Measurements from ENCODE around the gene CDH15.

CDH15 gene

DNA sequence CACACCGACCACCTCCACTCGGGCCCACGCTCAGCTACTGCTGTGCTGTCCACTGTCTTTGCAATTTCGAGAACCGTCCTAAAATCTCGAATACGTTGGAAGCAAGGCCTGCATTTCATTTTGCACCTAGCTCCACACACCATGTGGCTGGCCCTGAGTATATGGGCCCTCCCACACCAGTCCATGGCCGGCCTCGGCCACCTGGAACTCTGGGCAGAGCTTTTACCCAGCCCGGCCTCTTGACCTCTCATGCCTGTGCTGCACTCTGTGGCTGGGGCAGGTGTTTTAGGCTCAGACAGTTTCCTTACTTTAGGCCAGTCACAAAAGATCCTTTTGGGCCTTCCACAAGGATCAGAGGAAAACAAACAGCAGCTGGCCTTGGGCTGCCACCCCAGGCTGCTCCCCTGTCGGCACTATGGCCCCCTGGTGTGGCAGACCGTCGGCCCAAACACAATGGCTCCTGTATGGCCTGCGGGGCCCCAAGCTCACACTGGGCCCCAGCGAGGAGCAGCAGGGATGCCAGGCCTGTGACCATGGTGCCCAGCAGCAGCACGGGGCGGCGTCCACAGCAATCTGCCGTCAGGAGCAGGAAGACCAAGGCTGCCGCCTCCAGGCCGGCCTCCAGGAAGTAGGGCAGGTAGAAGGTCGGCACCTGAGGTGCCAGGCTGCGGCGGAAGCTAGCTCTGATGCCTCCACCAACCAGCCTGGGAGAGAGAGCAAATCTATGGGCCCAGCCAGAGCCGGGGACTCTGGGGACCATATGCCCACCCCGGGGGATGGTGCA lies 26.3 kb downstream of the CDH15 start:
- H3K9me2 ChIP-seq (replicated peaks; ENCODE audit: control insufficient read depth, low read length): no peaks in the 10 kb centered on the region
- H3K4me3 ChIP-seq (ENCODE audit: low read length): no peak overlapping the region
- H3K9me3 ChIP-seq (ENCODE audit: control insufficient read depth, insufficient read depth, low read length): no peaks in the 10 kb centered on the region
- H3F3A ChIP-seq (ENCODE audit: control insufficient read depth, insufficient read depth): no peaks in the 10 kb centered on the region
- TF ChIP-seq EZH2phosphoT487 (IDR thresholded peaks at IDR 0.05; ENCODE audit: borderline replicate concordance, low read length): no peak
- TF ChIP-seq, protein P1, sequence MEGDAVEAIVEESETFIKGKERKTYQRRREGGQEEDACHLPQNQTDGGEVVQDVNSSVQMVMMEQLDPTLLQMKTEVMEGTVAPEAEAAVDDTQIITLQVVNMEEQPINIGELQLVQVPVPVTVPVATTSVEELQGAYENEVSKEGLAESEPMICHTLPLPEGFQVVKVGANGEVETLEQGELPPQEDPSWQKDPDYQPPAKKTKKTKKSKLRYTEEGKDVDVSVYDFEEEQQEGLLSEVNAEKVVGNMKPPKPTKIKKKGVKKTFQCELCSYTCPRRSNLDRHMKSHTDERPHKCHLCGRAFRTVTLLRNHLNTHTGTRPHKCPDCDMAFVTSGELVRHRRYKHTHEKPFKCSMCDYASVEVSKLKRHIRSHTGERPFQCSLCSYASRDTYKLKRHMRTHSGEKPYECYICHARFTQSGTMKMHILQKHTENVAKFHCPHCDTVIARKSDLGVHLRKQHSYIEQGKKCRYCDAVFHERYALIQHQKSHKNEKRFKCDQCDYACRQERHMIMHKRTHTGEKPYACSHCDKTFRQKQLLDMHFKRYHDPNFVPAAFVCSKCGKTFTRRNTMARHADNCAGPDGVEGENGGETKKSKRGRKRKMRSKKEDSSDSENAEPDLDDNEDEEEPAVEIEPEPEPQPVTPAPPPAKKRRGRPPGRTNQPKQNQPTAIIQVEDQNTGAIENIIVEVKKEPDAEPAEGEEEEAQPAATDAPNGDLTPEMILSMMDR (IDR thresholded peaks at IDR 0.05; ENCODE audit: low read depth, low read length, poor library complexity, severe bottlenecking): no peak
- no peaks in the 10 kb centered on the region for H3K4me1 ChIP-seq (ENCODE audit: control insufficient read depth, low read length)
- no peak overlapping the region for H3K4me2 ChIP-seq (ENCODE audit: low read length)
- H3K79me2 ChIP-seq (ENCODE audit: control insufficient read depth, low read length): no peaks in the 10 kb centered on the region
- no peaks in the 10 kb centered on the region for H3K27me3 ChIP-seq (ENCODE audit: control insufficient read depth, low read length)
- no peak overlapping the region for H3K27ac ChIP-seq (ENCODE audit: low read depth, low read length)
- no peaks in the 10 kb centered on the region for H3K36me3 ChIP-seq (ENCODE audit: control insufficient read depth, low read length)
- no peaks in the 10 kb centered on the region for H4K20me1 ChIP-seq (ENCODE audit: control insufficient read depth, insufficient read depth, low read depth, low read length)

DNA sequence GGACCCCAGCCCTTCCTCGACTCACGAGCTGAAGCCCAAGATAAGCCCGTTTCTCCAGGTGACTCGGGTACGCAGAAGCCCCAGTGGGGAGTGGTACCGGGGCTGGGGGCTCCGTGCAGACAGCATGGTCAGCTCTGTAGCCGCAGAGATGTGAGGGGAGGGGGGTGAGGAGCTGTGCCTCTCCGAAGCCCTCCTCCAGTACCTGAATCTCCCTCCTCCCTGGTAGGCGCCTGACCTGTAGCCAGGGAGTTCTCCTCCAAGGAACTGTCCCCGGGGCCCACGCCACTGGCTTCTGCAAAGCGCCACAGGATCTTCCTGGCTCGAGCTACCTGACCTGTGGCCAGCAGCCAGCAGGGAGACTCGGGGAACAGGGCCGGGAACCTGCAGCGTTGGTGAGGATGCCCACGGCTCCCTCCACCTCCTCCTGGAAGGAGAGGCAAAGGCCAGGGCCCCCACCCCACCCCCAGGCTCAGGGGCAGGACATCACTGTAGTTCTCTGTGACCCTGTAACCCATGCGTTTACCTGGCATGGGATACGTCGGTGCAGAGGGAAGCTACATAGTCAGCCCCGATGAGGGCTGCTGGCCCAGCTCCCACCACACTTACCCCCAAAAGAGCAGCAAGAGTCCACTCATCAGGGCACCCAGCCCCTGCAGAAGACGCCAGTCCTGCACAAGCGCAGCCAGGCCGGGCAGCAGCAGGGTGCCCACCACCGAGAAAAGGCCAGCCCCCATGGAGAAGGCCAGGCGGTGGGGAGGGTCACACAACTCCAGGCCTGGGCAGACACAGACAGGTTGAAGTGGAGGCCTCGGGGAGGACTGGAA lies 27.1 kb downstream of the CDH15 start:
- Histone ChIP-seq H3K4me2 (ENCODE audit: low read length) (no peak overlapping the region), H3K27me3 (ENCODE audit: control insufficient read depth, low read length) (no peaks in the 10 kb centered on the region), H3K36me3 (ENCODE audit: control insufficient read depth, low read length) (no peaks in the 10 kb centered on the region), H3K9me2 (replicated peaks; ENCODE audit: control insufficient read depth, low read length) (no peaks in the 10 kb centered on the region), H3K9me3 (ENCODE audit: control insufficient read depth, insufficient read depth, low read length) (no peaks in the 10 kb centered on the region), H3K4me3 (ENCODE audit: low read length) (no peak overlapping the region), H3K27ac (ENCODE audit: low read depth, low read length) (no peak overlapping the region), H4K20me1 (ENCODE audit: control insufficient read depth, insufficient read depth, low read depth, low read length) (no peaks in the 10 kb centered on the region), H3K79me2 (ENCODE audit: control insufficient read depth, low read length) (no peaks in the 10 kb centered on the region), H3K4me1 (ENCODE audit: control insufficient read depth, low read length) (no peaks in the 10 kb centered on the region), H3F3A (ENCODE audit: control insufficient read depth, insufficient read depth) (no peaks in the 10 kb centered on the region)
- TF ChIP-seq, protein P1 (IDR thresholded peaks at IDR 0.05; ENCODE audit: low read depth, low read length, poor library complexity, severe bottlenecking): no peak

DNA sequence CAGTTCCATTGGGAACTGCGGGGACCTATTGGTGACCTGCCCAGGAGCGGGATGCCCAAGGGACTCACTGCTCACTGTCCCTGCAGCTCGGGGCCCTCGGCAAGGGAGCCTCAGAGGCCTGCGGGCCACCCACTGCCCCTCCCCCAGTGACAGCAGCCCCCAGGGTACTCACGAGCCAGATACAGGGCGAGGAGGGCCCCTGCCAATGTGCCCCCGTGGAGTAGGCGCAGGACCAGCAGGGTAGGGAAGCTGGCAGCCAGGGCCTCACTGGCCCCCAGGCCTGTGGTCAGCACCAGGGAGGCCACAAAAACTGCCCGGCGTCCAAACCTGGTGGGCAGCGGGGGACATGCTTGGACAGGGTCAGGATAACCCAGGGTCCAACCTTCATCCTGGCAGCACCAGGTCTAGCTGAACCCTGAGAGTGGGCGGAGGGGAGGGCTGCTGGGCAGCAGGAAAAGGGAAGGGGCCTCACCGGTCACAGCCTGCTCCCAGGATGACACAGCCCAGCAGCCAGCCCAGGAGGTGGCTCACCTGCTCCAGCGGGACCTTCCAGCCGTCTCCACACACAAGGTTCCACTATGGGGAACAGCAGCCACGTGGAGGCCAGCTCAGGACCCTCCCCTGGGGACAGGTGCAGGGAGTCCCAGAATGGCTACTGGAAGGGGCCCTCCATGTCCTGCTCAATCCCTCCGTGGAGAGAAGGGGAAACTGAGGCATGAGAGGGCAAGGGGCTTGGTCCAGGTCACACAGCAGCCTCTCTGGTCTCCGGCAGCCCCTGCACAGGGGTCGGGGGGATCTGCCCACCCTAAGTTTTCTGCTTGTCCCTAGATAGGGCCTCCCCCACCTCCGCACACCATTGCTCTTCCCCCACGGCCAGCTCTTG lies 27.9 kb downstream of the CDH15 start:
- Histone ChIP-seq H3K79me2 (ENCODE audit: control insufficient read depth, low read length) (no peaks in the 10 kb centered on the region), H3K4me2 (ENCODE audit: low read length) (no peak overlapping the region), H3K9me3 (ENCODE audit: control insufficient read depth, insufficient read depth, low read length) (no peaks in the 10 kb centered on the region), H3K9me2 (replicated peaks; ENCODE audit: control insufficient read depth, low read length) (no peaks in the 10 kb centered on the region), H3K4me1 (ENCODE audit: control insufficient read depth, low read length) (no peaks in the 10 kb centered on the region), H4K20me1 (ENCODE audit: control insufficient read depth, insufficient read depth, low read depth, low read length) (no peaks in the 10 kb centered on the region), H3K27ac (ENCODE audit: low read depth, low read length) (no peak overlapping the region), H3K27me3 (ENCODE audit: control insufficient read depth, low read length) (no peaks in the 10 kb centered on the region), H3F3A (ENCODE audit: control insufficient read depth, insufficient read depth) (no peaks in the 10 kb centered on the region), H3K4me3 (ENCODE audit: low read length) (no peak overlapping the region), H3K36me3 (ENCODE audit: control insufficient read depth, low read length) (no peaks in the 10 kb centered on the region)
- TF ChIP-seq, protein P1 (IDR thresholded peaks at IDR 0.05; ENCODE audit: low read depth, low read length, poor library complexity, severe bottlenecking): no peak
- no peak for TF ChIP-seq EZH2phosphoT487 (IDR thresholded peaks at IDR 0.05; ENCODE audit: borderline replicate concordance, low read length)
